Keratinocyte (primary cell): ENCODE data around the gene ZMIZ1. TPM values are rescaled to one million over a fixed set of nuclear protein-coding genes. Genes with fewer than 3 reads are reported as not detected.

Source experiments
- DNase-seq: peaks from one replicate; pipeline ENCODE4 v3.0.0-alpha.2; 2011; ENCODE audit warnings: low read depth, missing footprints, low spot score
- FAIRE-seq: peaks from 2 replicates; lab custom pipeline; 2011; peaks lifted over from hg19 to GRCh38; lab: Jason Lieb, UNC
- H2AFZ ChIP-seq: 2 replicates; pipeline ENCODE4 v1.6.0; 2012; ENCODE audit warnings: low read length, control low read depth, inconsistent platforms; ENCODE audit not compliant: control insufficient read depth
- H3K27ac ChIP-seq: 2 replicates; pipeline ENCODE4 v1.5.1; 2011; ENCODE audit warnings: low read length; ENCODE audit not compliant: control insufficient read depth, insufficient read depth
- H3K27me3 ChIP-seq: 3 replicates; pipeline ENCODE4 v1.6.0; 2011; ENCODE audit warnings: low read length; ENCODE audit not compliant: control insufficient read depth, insufficient read depth; ENCODE audit errors: extremely low read depth
- H3K36me3 ChIP-seq, 2 experiments: 2 replicates in 1 of 2; 3 replicates in 1 of 2; pipeline ENCODE4 v1.5.1; 2011; ENCODE audit warnings: low read length in 2 of 2, mild to moderate bottlenecking in 1 of 2; ENCODE audit not compliant: control insufficient read depth in 2 of 2, insufficient read depth in 2 of 2; ENCODE audit errors: extremely low read depth in 1 of 2
- H3K4me1 ChIP-seq: 3 replicates; pipeline ENCODE4 v1.5.1; 2011; ENCODE audit warnings: low read length; ENCODE audit not compliant: control insufficient read depth, insufficient read depth; ENCODE audit errors: extremely low read depth
- H3K4me2 ChIP-seq: 3 replicates; pipeline ENCODE4 v1.6.0; 2011; ENCODE audit warnings: low read depth, low read length; ENCODE audit not compliant: control insufficient read depth, insufficient read depth; ENCODE audit errors: extremely low read depth
- H3K4me3 ChIP-seq, 3 experiments: fragments of 200-600 bp in 1 of 3; sonication (generic) in 1 of 3; 2 replicates in 2 of 3; 3 replicates in 1 of 3; pipeline ENCODE4 v1.5.1; 2011 to 2016; ENCODE audit warnings: low read length in 3 of 3, mild to moderate bottlenecking in 3 of 3, control low read depth in 2 of 3, inconsistent platforms in 1 of 3, low read depth in 1 of 3, mixed read lengths in 1 of 3, mixed run types in 1 of 3, moderate library complexity in 1 of 3; ENCODE audit not compliant: control insufficient read depth in 2 of 3, insufficient read depth in 2 of 3; ENCODE audit errors: extremely low read depth in 1 of 3
- H3K79me2 ChIP-seq: 2 replicates; pipeline ENCODE4 v1.6.0; 2012; ENCODE audit warnings: low read length; ENCODE audit not compliant: control insufficient read depth, insufficient read depth
- H3K9ac ChIP-seq: 3 replicates; pipeline ENCODE4 v1.6.0; 2011; ENCODE audit warnings: low read length; ENCODE audit not compliant: control insufficient read depth, insufficient read depth; ENCODE audit errors: extremely low read depth
- H3K9me1 ChIP-seq: 3 replicates; pipeline ENCODE4 v1.6.0; 2011; ENCODE audit warnings: low read length; ENCODE audit not compliant: control insufficient read depth, insufficient read depth; ENCODE audit errors: extremely low read depth
- H3K9me3 ChIP-seq: 2 replicates; pipeline ENCODE4 v1.5.1; 2012; ENCODE audit warnings: low read depth, low read length; ENCODE audit not compliant: control insufficient read depth
- H4K20me1 ChIP-seq: 3 replicates; pipeline ENCODE4 v1.6.0; 2011; ENCODE audit warnings: low read length; ENCODE audit not compliant: control insufficient read depth, insufficient read depth; ENCODE audit errors: extremely low read depth
- CTCF ChIP-seq, 3 experiments: IDR thresholded peaks in 1 of 3; conservative IDR thresholded peaks in 1 of 3; optimal IDR thresholded peaks in 1 of 3; 2 replicates in 2 of 3; 3 replicates in 1 of 3; pipeline versions ENCODE3 to v1.5.1; 2011; ENCODE audit warnings: low read length in 3 of 3, mild to moderate bottlenecking in 3 of 3, moderate library complexity in 2 of 3, control low read depth in 1 of 3, inconsistent platforms in 1 of 3; ENCODE audit not compliant: insufficient read depth in 2 of 3; ENCODE audit errors: extremely low read depth in 1 of 3
- EZH2 ChIP-seq: IDR thresholded peaks from one replicate; pipeline ENCODE4 v1.6.1; 2012; ENCODE audit warnings: inconsistent platforms, mild to moderate bottlenecking, low read length, moderate library complexity
- dilution Hi-C: fragments of 300-500 bp; cut with MboI; formaldehyde crosslinking; loops from one replicate; pipeline ENCODE4 v1.7.0; 2020; ENCODE audit warnings: low sequenced_read_pairs; ENCODE audit not compliant: extremely low pct_ligation_motif_present
- polyA plus RNA-seq, 5 experiments: library from polyadenylated mRNA; depleted of rRNA in 3 of 5; stranded (reverse) in 3 of 5; stranded (forward) in 1 of 5; unstranded in 1 of 5; fragments of >200 nt; gene quantifications; 1 replicate in 1 of 5; 2 replicates in 3 of 5; 3 replicates in 1 of 5; pipeline versions ENCODE4 v1.2.1 to v1.2.3, GENCODE V29; 2011 to 2012; ENCODE audit warnings: missing spikeins in 2 of 5, low read depth in 1 of 5, low replicate concordance in 1 of 5

ZMIZ1 gene
- polyA plus RNA-seq, 1 donor (not counting 4 experiments of a cell fraction or from before 2014, with no cell fraction given) = 1.8 TPM

- H3K27me3 ChIP-seq = no peaks in the 10 kb centered on the region
- H3K27ac ChIP-seq = no peak overlapping the region
- DNase-seq (no peak), FAIRE-seq (no peak)
- no peaks in the 10 kb centered on the region for H3K9me3 ChIP-seq
- H3K79me2 ChIP-seq = no peaks in the 10 kb centered on the region
- dilution Hi-C loops = no loop called here
- no peak overlapping the region for H3K4me3 ChIP-seq
- no peaks in the 10 kb centered on the region for H3K9me1 ChIP-seq
- peaks cover 25% of the 10 kb centered on the region for H3K4me1 ChIP-seq
- no peak overlapping the region for H3K9ac ChIP-seq
- H3K4me2 ChIP-seq = no peak overlapping the region
- TF ChIP-seq EZH2 (no peak), CTCF (optimal IDR thresholded peaks at IDR 0.05 in 1 of 3, IDR thresholded peaks at IDR 0.05 in 1 of 3, conservative IDR thresholded peaks at IDR 0.05 in 1 of 3; ENCODE audit: extremely low read depth in 1 of 3, insufficient read depth in 2 of 3, low read length in 3 of 3) (no peak)
- H4K20me1 ChIP-seq = no peaks in the 10 kb centered on the region
- H2AFZ ChIP-seq = no peak overlapping the region
- peaks cover 0 to 5% of the 10 kb centered on the region in 2 experiments for H3K36me3 ChIP-seq
Measured at GRCh38 chr10:79144351-79145173, 75.8 kb downstream of the ZMIZ1 start.

DNA sequence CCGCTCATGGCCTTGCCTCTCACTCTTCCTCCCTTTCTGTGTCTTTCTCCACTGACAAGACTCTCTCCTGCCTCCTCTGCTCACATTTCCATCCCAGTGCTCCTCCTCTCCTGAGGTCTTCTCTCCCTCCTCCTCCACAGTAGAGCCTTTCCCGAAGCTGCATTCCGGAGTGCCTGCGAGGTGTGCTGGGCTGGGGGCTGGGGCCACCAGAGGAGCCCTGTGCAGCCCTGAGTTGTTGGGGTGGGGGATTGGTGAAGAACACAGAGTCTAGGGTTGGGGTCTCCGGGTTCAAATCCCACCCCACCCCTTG is 76.4 kb downstream of the ZMIZ1 start:
- Histone ChIP-seq H3K9me3 (no peaks in the 10 kb centered on the region), H4K20me1 (no peaks in the 10 kb centered on the region), H3K4me1 (peaks cover 31% of the 10 kb centered on the region), H3K79me2 (no peaks in the 10 kb centered on the region), H3K4me2 (no peak overlapping the region), H2AFZ (no peak overlapping the region), H3K27me3 (no peaks in the 10 kb centered on the region), H3K27ac (no peak overlapping the region), H3K9ac (no peak overlapping the region), H3K4me3 (no peak overlapping the region), H3K9me1 (no peaks in the 10 kb centered on the region), H3K36me3 (peaks cover 0 to 5% of the 10 kb centered on the region in 2 experiments)
- no peak for FAIRE-seq
- no peak for TF ChIP-seq CTCF (optimal IDR thresholded peaks at IDR 0.05 in 1 of 3, IDR thresholded peaks at IDR 0.05 in 1 of 3, conservative IDR thresholded peaks at IDR 0.05 in 1 of 3; ENCODE audit: extremely low read depth in 1 of 3, insufficient read depth in 2 of 3, low read length in 3 of 3)
- TF ChIP-seq EZH2 = no peak
- dilution Hi-C loops = no loop called here
- DNase-seq = no peak
